Stomach (tissue), 4 donors: ENCODE data around the gene EEF2.
"Not testable (repeated sequence)": the region's sequence is repeated elsewhere in the genome, so short reads cannot be mapped to it uniquely, and the experiment has no call there.

ENCODE experiments used
- EP300 ChIP-seq: sonication (generic); formaldehyde crosslinking; IDR thresholded peaks from one replicate; pipeline ENCODE4 v1.6.1; 2017; ENCODE audit warnings: antibody characterized with exemption
- POLR2A ChIP-seq, 4 donors: fragments of 450-650 bp; IDR thresholded peaks; one replicate each; pipeline ENCODE4 v1.6.1; 2016; ENCODE audit warnings: antibody characterized with exemption in 4 of 4, control low read depth in 2 of 4, mild to moderate bottlenecking in 1 of 4, moderate library complexity in 1 of 4

GRCh38 chr19:4011430-4011829 is 26.2 kb upstream of the EEF2 start:
- not testable (repeated sequence) for TF ChIP-seq EP300; POLR2A (IDR thresholded peaks at IDR 0.05)
